SK-N-SH treated with all-trans-retinoic acid at 6 μM for 48 hours (cell line): ENCODE results near the gene PTPRJ.

Source experiments
- BACH2 ChIP-seq: fragments of 250-450 bp; sonication (Bioruptor Pico); IDR thresholded peaks from 2 replicates; pipeline ENCODE4 v1.9.0; 2021; ENCODE audit warnings: mild to moderate bottlenecking, borderline replicate concordance
- POU6F1 ChIP-seq: fragments of 250-450 bp; sonication (Bioruptor Pico); IDR thresholded peaks from 2 replicates; pipeline ENCODE4 v1.8.0; 2021; ENCODE audit warnings: low read depth, mild to moderate bottlenecking, moderate library complexity, borderline replicate concordance
- PPARA ChIP-seq: fragments of 250-450 bp; sonication (Bioruptor Pico); IDR thresholded peaks from 2 replicates; pipeline ENCODE4 v1.5.0; 2020; ENCODE audit warnings: mild to moderate bottlenecking, borderline replicate concordance
- RARB ChIP-seq: fragments of 250-450 bp; sonication (Bioruptor Pico); IDR thresholded peaks from 2 replicates; pipeline ENCODE4 v1.8.0; 2021; ENCODE audit warnings: mild to moderate bottlenecking, moderate library complexity
- SNAI2 ChIP-seq: fragments of 250-450 bp; sonication (Bioruptor Pico); IDR thresholded peaks from 2 replicates; pipeline ENCODE4 v1.5.0; 2020; ENCODE audit warnings: mild to moderate bottlenecking, moderate library complexity
- TCF4 ChIP-seq: fragments of 250-450 bp; sonication (Bioruptor Pico); IDR thresholded peaks from 2 replicates; pipeline ENCODE4 v1.8.0; 2021; ENCODE audit warnings: mild to moderate bottlenecking, moderate library complexity, borderline replicate concordance
- ZC3H10 ChIP-seq: fragments of 250-450 bp; sonication (Bioruptor Pico); IDR thresholded peaks from 2 replicates; pipeline ENCODE4 v1.5.1; 2021; ENCODE audit warnings: mild to moderate bottlenecking, moderate library complexity
- ZFP3 ChIP-seq: fragments of 250-450 bp; sonication (Bioruptor Pico); IDR thresholded peaks from 2 replicates; pipeline ENCODE4 v1.5.0; 2020; ENCODE audit warnings: mild to moderate bottlenecking, moderate library complexity
- ZFP30 ChIP-seq: fragments of 450-650 bp; formaldehyde crosslinking; IDR thresholded peaks from 2 replicates; pipeline ENCODE4 v1.5.0; 2022; ENCODE audit warnings: mild to moderate bottlenecking, moderate library complexity
- ZNF70 ChIP-seq: fragments of 450-650 bp; formaldehyde crosslinking; IDR thresholded peaks from 2 replicates; pipeline ENCODE4 v1.5.0; 2020; ENCODE audit warnings: mild to moderate bottlenecking, moderate library complexity

- TF ChIP-seq ZC3H10, result no peak
- no peak for TF ChIP-seq PPARA (CRISPR knock-in tag)
- TF ChIP-seq ZFP3 (CRISPR knock-in tag), result no peak
- TF ChIP-seq POU6F1, result no peak
- no peak for TF ChIP-seq SNAI2 (CRISPR knock-in tag)
- no peak for TF ChIP-seq BACH2
- no peak for TF ChIP-seq ZFP30 (CRISPR knock-in tag)
- no peak for TF ChIP-seq TCF4 (CRISPR knock-in tag)
- TF ChIP-seq ZNF70, result no peak
- no peak for TF ChIP-seq RARB
Measured at GRCh38 chr11:48004456-48004855, 24.1 kb downstream of the PTPRJ start.
